Measurements from ENCODE around the gene CDKAL1. TPM values are rescaled to one million over a fixed set of nuclear protein-coding genes. Genes with fewer than 3 reads are reported as not detected.

The CDKAL1 gene
- total RNA-seq, 2 donors from 2014 or later = 23.5 to 26.4 TPM

DNA sequence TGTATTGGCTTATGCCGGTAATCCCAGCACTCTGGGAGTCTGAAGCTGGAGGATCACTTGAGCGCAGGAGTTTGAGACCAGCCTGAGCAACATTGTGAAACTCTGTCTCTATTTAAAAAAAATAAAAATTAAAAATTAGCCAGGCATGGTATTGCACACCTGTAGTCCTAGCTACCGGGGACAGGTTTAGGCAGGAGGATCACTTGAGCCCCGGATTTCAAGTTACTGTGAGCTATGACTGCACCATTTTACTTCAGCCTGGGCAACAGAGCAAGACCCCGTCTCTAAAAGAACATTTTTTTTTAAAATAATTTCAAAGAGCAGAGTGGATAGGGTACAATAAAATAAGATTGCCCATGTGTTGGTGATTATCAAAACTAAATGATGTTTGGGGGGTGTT is 576.4 kb downstream of the CDKAL1 start:
- Histone ChIP-seq H3K4me3 (ENCODE audit: low read length) (peak overlapping the region; percentile 44), H3K9ac (ENCODE audit: extremely low read depth, low read length, poor library complexity, severe bottlenecking) (peak overlapping the region; percentile 19), H3K4me1 (ENCODE audit: control insufficient read depth, insufficient read depth, low read length) (peaks cover 26% of the 10 kb centered on the region), H3K36me3 (ENCODE audit: control insufficient read depth, insufficient read depth, low read length) (no peaks in the 10 kb centered on the region), H3K27me3 (ENCODE audit: control insufficient read depth, insufficient read depth, low read length, poor library complexity, severe bottlenecking) (no peaks in the 10 kb centered on the region), H3K9me3 (ENCODE audit: control insufficient read depth, low read length) (no peaks in the 10 kb centered on the region), H3K27ac (ENCODE audit: low read depth, low read length) (no peak overlapping the region)
- H3K4me3 Mint-ChIP-seq = no peak overlapping the region
- 93 to 99% methylated on average over 5 of the region's 5 CpGs for WGBS, 2 experiments (ENCODE audit: insufficient coverage in 1 of 2, insufficient read length in 1 of 2)
- no peak for DNase-seq
- H3K27ac Mint-ChIP-seq = no peak overlapping the region
- H3K9me3 Mint-ChIP-seq = no peaks in the 10 kb centered on the region
- H3K4me1 Mint-ChIP-seq = peaks cover 42% of the 10 kb centered on the region
- TF ChIP-seq CTCF (conservative IDR thresholded peaks at IDR 0.05) = no peak
- peaks cover 2% of the 10 kb centered on the region for H3K36me3 Mint-ChIP-seq (ENCODE audit: low read depth)
- no peaks in the 10 kb centered on the region for H3K27me3 Mint-ChIP-seq (ENCODE audit: insufficient read depth)

DNA sequence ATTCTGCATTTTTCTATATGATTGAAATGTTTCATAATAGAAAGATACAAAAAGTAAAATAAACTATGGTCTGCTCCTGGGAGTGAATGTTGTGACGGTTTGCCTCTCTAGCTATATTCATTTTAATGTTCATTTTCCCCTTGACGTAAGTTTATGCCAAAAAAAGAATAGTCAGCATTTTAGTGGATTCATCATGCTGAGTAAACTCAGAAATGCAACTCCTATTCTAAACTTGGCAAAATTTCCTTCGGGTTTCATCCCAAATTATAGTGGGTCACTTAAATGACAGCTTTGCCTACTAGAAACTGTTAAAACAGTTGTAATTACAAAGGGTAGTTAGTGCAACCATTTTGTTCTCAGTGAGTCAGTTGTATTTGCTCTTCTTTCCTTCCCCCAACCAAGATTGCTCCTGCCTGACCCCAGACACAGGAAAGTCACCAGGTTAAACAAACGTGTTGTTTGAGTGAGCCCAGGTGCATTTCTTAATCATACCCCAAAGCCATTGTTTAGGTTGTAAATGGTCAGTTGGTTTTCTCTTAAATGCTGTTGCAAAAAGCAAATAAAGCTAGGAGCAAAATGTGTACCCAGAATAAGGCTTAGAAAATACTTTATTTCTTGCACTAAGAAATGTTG is 577.0 kb downstream of the CDKAL1 start:
- no peaks in the 10 kb centered on the region for H3K9me3 ChIP-seq (ENCODE audit: control insufficient read depth, low read length)
- H3K27me3 ChIP-seq (ENCODE audit: control insufficient read depth, insufficient read depth, low read length, poor library complexity, severe bottlenecking) = no peaks in the 10 kb centered on the region
- H3K36me3 Mint-ChIP-seq (ENCODE audit: low read depth) = peaks cover 2% of the 10 kb centered on the region
- 61 to 77% methylated on average over 3 to 4 of the region's 4 CpGs for WGBS, 2 experiments (ENCODE audit: insufficient coverage in 1 of 2, insufficient read length in 1 of 2)
- peaks cover 43% of the 10 kb centered on the region for H3K4me1 Mint-ChIP-seq
- no peaks in the 10 kb centered on the region for H3K27me3 Mint-ChIP-seq (ENCODE audit: insufficient read depth)
- H3K27ac ChIP-seq (ENCODE audit: low read depth, low read length) = no peak overlapping the region
- peak overlapping the region; percentile 7 for H3K4me3 Mint-ChIP-seq
- TF ChIP-seq CTCF (conservative IDR thresholded peaks at IDR 0.05) = no peak
- H3K9me3 Mint-ChIP-seq = no peaks in the 10 kb centered on the region
- H3K4me1 ChIP-seq (ENCODE audit: control insufficient read depth, insufficient read depth, low read length) = peaks cover 26% of the 10 kb centered on the region
- H3K9ac ChIP-seq (ENCODE audit: extremely low read depth, low read length, poor library complexity, severe bottlenecking) = peak overlapping the region; percentile 21
- no peaks in the 10 kb centered on the region for H3K36me3 ChIP-seq (ENCODE audit: control insufficient read depth, insufficient read depth, low read length)
- peak; percentile 58 for DNase-seq
- H3K4me3 ChIP-seq (ENCODE audit: low read length) = peak overlapping the region; percentile 44
- peak overlapping the region; percentile 47 for H3K27ac Mint-ChIP-seq

DNA sequence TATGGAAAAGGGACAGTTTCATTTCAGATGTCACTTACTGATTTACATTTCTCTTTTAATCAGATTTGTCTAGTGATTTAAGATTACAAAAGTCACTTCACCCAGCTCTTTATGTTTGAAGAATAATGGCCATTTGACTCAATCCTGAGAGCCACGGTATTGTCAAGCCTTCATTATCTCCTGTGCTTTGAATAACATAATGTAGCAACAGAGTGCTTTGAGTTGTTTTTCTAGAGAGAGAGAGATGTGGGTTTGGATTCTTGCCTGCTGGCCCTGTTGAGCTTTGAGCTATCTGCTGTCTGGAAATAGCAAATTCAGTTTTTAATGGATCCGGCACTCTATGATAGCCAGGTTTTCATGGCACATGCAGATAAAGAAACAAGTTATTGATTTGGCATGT is 580.9 kb downstream of the CDKAL1 start:
- no peak overlapping the region for H3K4me3 Mint-ChIP-seq
- H3K27me3 Mint-ChIP-seq (ENCODE audit: insufficient read depth) = no peaks in the 10 kb centered on the region
- peaks cover 38% of the 10 kb centered on the region for H3K4me1 Mint-ChIP-seq
- no peak overlapping the region for H3K27ac ChIP-seq (ENCODE audit: low read depth, low read length)
- H3K4me1 ChIP-seq (ENCODE audit: control insufficient read depth, insufficient read depth, low read length) = peaks cover 14% of the 10 kb centered on the region
- DNase-seq = no peak
- no peak overlapping the region for H3K9ac ChIP-seq (ENCODE audit: extremely low read depth, low read length, poor library complexity, severe bottlenecking)
- no peaks in the 10 kb centered on the region for H3K36me3 ChIP-seq (ENCODE audit: control insufficient read depth, insufficient read depth, low read length)
- no peak for TF ChIP-seq CTCF (conservative IDR thresholded peaks at IDR 0.05)
- H3K36me3 Mint-ChIP-seq (ENCODE audit: low read depth) = no peaks in the 10 kb centered on the region
- H3K27me3 ChIP-seq (ENCODE audit: control insufficient read depth, insufficient read depth, low read length, poor library complexity, severe bottlenecking) = no peaks in the 10 kb centered on the region
- no peaks in the 10 kb centered on the region for H3K9me3 ChIP-seq (ENCODE audit: control insufficient read depth, low read length)
- no peak overlapping the region for H3K4me3 ChIP-seq (ENCODE audit: low read length)
- H3K9me3 Mint-ChIP-seq = no peaks in the 10 kb centered on the region
- H3K27ac Mint-ChIP-seq = no peak overlapping the region
- WGBS, 2 experiments (ENCODE audit: insufficient coverage in 1 of 2, insufficient read length in 1 of 2) = 56 to 72% methylated on average over 2 of the region's 2 CpGs

Measured in endodermal cell (in vitro differentiated cells).